ENCODE measurements around the gene LRCH4.

GRCh38 chr7:100590077-100590737, 4.3 kb upstream of the LRCH4 start:
- TF ChIP-seq POLR2A (IDR thresholded peaks at IDR 0.05; ENCODE audit: insufficient read depth in 1 of 2, low read depth in 2 of 2, low read length in 2 of 2) (no peak), KIAA2018 (CRISPR knock-in tag; IDR thresholded peaks at IDR 0.05; ENCODE audit: borderline replicate concordance) (no peak), SMC3 (IDR thresholded peaks at IDR 0.05; ENCODE audit: low read length) (no peak), ZNF12 (CRISPR knock-in tag; IDR thresholded peaks at IDR 0.05) (no peak), STAT5B (CRISPR knock-in tag; IDR thresholded peaks at IDR 0.05) (no peak), ADNP (CRISPR knock-in tag; IDR thresholded peaks at IDR 0.05) (no peak), TRAFD1 (CRISPR knock-in tag; IDR thresholded peaks at IDR 0.05; ENCODE audit: borderline replicate concordance) (no peak), PHF5A (CRISPR knock-in tag; IDR thresholded peaks at IDR 0.05; ENCODE audit: low read depth, unreplicated experiment) (no peak)

Data from HepG2 (cell line).